ENCODE results near the gene CHMP1B.

The CHMP1B gene

GRCh38 chr18:11823545-11823944 lies 27.7 kb upstream of the CHMP1B start:
- intact Hi-C loops (cut with DNase I; ENCODE audit: low total_unique reads) = no loop called here
- Histone ChIP-seq H3K27me3 (no peaks in the 10 kb centered on the region), H3K9me3 (no peaks in the 10 kb centered on the region), H3K36me3 (no peaks in the 10 kb centered on the region), H3K4me3 (no peak overlapping the region), H3K4me1 (no peaks in the 10 kb centered on the region), H3K27ac (no peak overlapping the region)
- TF ChIP-seq CTCF (IDR thresholded peaks at IDR 0.05) = no peak
- DNase-seq = no peak

GRCh38 chr18:11826836-11827235 lies 24.4 kb upstream of the CHMP1B start:
- intact Hi-C loops (cut with DNase I; ENCODE audit: low total_unique reads) = no loop called here
- no peak overlapping the region for H3K27ac ChIP-seq
- H3K27me3 ChIP-seq = no peaks in the 10 kb centered on the region
- no peaks in the 10 kb centered on the region for H3K9me3 ChIP-seq
- no peak overlapping the region for H3K4me3 ChIP-seq
- no peaks in the 10 kb centered on the region for H3K4me1 ChIP-seq
- DNase-seq = no peak
- no peak for TF ChIP-seq CTCF (IDR thresholded peaks at IDR 0.05)
- no peaks in the 10 kb centered on the region for H3K36me3 ChIP-seq

- Histone ChIP-seq H3K27me3 (no peaks in the 10 kb centered on the region), H3K9me3 (no peaks in the 10 kb centered on the region), H3K4me1 (no peaks in the 10 kb centered on the region), H3K36me3 (no peaks in the 10 kb centered on the region), H3K27ac (no peak overlapping the region), H3K4me3 (no peak overlapping the region)
- DNase-seq = no peak
- intact Hi-C loops (cut with DNase I; ENCODE audit: low total_unique reads) = no loop called here
- no peak for TF ChIP-seq CTCF (IDR thresholded peaks at IDR 0.05)
These were observed 22.3 kb upstream of the CHMP1B start for GRCh38 chr18:11828786-11829432.

- no peak for DNase-seq
- H3K27ac ChIP-seq = no peak overlapping the region
- no peaks in the 10 kb centered on the region for H3K4me1 ChIP-seq
- no peaks in the 10 kb centered on the region for H3K36me3 ChIP-seq
- H3K9me3 ChIP-seq = no peaks in the 10 kb centered on the region
- intact Hi-C loops (cut with DNase I; ENCODE audit: low total_unique reads) = no loop called here
- no peak for TF ChIP-seq CTCF (IDR thresholded peaks at IDR 0.05)
- no peak overlapping the region for H3K4me3 ChIP-seq
- no peaks in the 10 kb centered on the region for H3K27me3 ChIP-seq
These were observed 20.6 kb upstream of the CHMP1B start for GRCh38 chr18:11830585-11830984.

- Histone ChIP-seq H3K9me3 (no peaks in the 10 kb centered on the region), H3K27ac (no peak overlapping the region), H3K27me3 (no peaks in the 10 kb centered on the region), H3K4me3 (no peak overlapping the region), H3K4me1 (no peaks in the 10 kb centered on the region), H3K36me3 (no peaks in the 10 kb centered on the region)
- DNase-seq = no peak
- intact Hi-C loops (cut with DNase I; ENCODE audit: low total_unique reads) = no loop called here
- TF ChIP-seq CTCF (IDR thresholded peaks at IDR 0.05) = no peak
These were observed 19.3 kb upstream of the CHMP1B start for GRCh38 chr18:11831921-11832320.

GRCh38 chr18:11834772-11835171 lies 16.4 kb upstream of the CHMP1B start:
- Histone ChIP-seq H3K36me3 (no peaks in the 10 kb centered on the region), H3K9me3 (no peaks in the 10 kb centered on the region), H3K27me3 (no peaks in the 10 kb centered on the region), H3K27ac (no peak overlapping the region), H3K4me3 (no peak overlapping the region), H3K4me1 (no peaks in the 10 kb centered on the region)
- no peak for DNase-seq
- TF ChIP-seq CTCF (IDR thresholded peaks at IDR 0.05) = no peak
- intact Hi-C loops (cut with DNase I; ENCODE audit: low total_unique reads) = no loop called here
